ENCODE results near the gene PEAK3.
A peak's percentile ranks its signal among the peaks of the same experiment; 100 is the strongest.

The PEAK3 gene

DNA sequence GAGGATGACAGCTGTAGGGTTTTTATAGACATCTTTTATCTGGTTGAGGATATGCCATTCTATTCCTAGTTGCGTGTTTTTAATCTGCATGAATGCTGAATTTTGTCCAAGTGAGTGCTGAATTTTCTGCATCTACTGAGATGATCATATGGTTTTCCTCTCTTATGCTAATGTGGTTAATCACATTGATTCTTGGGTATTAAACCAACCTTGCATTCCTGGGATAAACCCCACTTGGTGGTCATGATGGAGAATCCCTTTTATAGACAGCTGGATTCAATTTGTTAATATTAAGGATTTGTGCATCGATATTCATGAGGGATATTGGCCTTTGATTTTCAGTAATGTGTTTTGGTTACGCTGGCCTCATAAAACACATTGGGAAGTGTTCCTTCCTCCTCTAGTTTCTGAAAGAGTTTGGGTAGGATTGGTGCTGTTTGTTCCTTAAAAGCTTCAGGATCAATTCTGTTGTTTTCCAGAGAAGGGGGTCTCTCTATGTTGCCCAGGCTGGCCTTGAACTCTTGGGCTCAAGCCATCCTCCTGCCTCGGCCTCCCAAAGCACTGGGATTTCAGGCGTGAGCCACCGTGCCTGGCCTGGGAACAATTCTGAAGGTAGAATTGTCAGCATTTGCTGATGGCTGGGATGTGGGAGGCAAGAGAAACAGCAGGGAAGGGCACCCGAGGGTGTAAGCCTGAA, 33.3 kb upstream of the PEAK3 start:
- no peak for DNase-seq

- DNase-seq = peak; percentile 90
Measured at GRCh38 chr19:2312820-2313501, 31.0 kb upstream of the PEAK3 start.

DNA sequence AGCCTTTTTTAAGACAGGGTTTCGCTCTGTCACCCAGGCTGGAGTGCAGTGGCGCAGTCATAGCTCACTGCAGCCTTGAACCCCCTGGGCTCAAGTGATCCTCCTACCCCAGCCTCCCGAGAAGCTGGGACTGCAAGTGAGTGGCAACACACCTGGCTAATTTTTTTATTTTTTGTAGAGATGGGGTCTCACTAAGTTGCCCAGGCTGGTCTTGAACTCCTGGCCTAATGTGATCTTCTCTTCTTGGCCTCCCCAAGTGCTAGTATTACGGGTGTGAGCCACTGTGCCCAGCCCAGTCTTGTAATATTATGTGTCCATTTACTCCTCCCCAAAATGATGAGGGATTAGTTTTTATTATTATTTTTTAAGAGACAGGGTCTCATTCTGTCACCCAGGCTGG, 29.1 kb upstream of the PEAK3 start:
- no peak for DNase-seq

DNA sequence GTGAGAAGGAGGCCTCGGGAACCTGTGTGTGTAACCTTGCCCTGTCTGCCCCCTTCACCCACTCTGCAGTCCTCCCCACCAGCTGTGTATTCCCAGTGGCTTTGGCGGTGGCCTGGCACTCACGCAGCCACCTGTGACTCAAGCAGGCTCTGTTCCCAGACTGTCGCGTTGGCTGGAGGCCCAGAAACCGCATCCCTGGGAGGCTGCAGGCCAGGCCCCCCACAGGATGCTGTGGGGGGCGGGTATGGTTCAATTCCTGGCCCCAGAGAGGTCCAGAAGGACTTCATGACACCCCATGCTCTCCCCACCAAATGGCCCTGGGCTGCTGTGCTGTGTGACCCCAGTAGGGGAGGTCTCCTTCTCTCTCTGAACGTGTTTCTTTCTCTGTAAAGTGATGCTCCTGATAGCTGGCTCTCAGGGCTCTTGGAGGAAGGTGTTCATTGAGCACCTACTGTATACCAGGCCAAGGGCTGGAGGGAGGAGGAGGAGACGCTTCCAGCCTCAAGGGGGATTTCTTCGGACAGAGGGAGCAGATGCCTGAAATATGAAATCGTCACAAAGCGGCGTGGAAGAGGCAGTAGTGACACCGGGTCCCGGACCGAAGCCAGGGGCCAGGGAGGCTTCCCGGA, 27.9 kb upstream of the PEAK3 start:
- peak; percentile 72 for DNase-seq

DNA sequence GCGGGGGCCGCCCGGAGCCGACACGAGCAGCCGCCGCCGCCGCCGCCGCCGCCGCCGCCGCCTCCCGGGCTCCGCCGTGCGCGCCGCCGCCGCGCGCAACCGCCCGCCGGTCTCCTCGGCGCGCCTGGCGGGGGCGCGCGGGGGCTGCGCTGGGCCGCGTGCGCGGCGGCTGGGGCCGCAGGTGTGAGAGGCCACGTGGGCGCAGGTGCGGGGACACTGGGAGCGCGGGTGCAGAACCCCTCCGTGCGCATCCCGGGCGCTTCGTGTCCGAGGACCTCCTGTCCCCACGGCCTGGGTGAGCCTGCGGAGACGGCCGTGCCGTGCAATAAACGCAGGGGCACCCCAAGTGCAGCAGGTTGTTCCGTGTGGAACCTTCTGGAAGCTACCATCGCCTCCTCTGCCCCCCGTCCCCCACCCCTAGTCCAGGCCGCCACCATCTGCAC, 26.2 kb upstream of the PEAK3 start, which contains the start of gene LINGO3:
Gene LINGO3, minus strand, starts transcription at position 41 of the 443 bp plus-strand sequence. CDS start 16,378 bp downstream, outside the sequence.
- DNase-seq = peak; percentile 81

GRCh38 chr19:2307518-2308012, 25.6 kb upstream of the PEAK3 start:
- DNase-seq = no peak

GRCh38 chr19:2306971-2307370, 25.0 kb upstream of the PEAK3 start:
- DNase-seq = no peak

DNA sequence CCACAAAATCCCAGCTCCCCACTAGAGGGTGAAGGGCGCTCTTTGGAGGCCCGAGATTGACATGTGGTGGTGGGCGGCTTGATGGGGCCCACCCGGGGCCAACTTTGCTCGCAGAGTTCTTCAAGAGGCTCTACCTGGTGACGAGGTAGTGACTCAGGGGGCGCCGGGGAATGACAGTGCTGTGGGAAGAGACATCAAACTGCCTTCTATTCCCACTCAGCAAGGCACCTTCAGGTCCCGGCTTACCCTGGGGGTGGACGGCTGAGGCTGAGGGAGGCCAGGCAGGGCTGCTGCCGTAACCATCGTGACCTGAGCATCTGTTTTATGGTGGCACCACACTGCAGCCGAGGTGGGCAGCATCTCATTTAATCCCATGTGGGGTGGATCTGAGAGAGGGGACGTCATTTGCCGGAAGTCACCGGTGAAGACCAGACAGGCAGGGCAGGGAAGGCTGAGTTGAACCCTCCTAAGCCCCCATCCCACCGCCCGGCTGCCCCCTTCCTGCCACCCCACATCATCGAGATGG, 24.4 kb upstream of the PEAK3 start:
- no peak for DNase-seq

GRCh38 chr19:2305452-2306280, 23.7 kb upstream of the PEAK3 start:
- peak; percentile 26 for DNase-seq

- DNase-seq = peak; percentile 44
Measured at GRCh38 chr19:2303211-2303798, 21.3 kb upstream of the PEAK3 start.

GRCh38 chr19:2302319-2303210, 20.6 kb upstream of the PEAK3 start:
- peak; percentile 44 for DNase-seq

- DNase-seq = no peak
Measured at GRCh38 chr19:2300533-2300932, 18.6 kb upstream of the PEAK3 start.

- no peak for DNase-seq
Measured at GRCh38 chr19:2296141-2296540, 14.2 kb upstream of the PEAK3 start.

- peak; percentile 58 for DNase-seq
Measured at GRCh38 chr19:2294687-2295335, 12.8 kb upstream of the PEAK3 start.

DNA sequence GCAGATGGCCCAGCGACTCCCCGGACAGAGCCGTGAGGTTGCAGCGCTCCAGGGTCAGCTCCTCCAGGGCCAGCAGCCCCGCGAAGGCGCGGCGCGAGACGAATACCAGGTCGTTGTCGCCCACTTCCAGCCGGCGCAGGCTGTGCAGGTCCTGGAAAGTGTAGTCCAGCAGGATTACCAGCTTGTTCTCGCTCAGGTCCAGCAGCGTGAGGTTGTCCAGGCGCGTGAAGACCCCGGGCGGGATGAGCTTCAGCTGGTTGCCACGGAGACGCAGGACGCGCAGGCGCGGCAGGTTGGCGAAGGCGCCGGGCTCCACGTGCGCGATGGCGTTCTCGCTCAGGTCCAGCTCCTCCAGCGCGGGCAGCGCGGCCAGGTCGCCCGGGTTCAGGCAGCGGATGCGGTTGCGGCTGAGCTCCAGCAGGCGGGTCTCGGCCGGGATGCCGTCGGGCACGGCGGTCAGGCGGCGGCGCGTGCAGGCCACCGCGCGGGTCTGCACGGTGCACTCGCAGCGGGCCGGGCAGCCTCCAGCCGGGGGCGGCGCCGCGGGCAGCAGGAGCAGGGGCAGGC, 9.3 kb upstream of the PEAK3 start:
- DNase-seq = peak; percentile 90

DNA sequence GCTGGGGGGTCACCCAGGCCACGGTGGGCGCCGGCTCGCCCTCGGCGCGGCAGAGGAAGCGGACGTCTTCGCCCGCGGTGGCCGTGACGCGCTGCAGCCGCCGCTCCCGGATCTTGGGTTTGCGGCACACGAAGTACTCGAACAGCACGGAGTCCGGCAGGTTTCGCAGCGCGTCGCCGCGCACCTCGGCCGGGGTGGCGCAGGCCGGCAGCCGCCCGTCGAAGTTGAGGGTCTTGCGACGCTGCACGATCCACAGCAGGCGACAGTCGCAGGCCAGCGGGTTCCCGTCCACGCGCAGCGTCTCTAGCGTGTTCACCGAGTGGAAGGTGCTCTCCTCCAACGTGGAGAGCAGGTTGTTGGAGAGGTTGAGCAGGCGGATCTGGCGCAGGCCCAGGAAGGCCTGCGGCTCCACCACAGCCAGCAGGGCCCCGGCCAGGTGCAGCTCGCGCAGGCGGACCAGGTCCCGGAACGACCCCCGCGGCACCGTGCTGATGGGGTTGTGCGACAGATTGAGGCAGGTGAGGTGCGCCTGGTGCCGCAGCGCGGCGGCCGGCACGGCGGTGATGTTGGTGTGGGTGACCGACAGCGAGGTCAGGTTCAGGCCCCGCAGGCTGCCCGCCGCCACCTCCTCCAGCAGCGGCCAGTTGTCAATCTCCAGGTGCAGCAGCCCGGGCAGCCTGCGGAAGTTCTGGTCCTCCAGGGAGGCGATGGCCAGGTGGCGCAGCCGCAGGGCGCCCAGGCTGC, 8.6 kb upstream of the PEAK3 start:
- DNase-seq = peak; percentile 90

- peak; percentile 62 for DNase-seq
Measured at GRCh38 chr19:2289714-2290435, 7.9 kb upstream of the PEAK3 start.

DNA sequence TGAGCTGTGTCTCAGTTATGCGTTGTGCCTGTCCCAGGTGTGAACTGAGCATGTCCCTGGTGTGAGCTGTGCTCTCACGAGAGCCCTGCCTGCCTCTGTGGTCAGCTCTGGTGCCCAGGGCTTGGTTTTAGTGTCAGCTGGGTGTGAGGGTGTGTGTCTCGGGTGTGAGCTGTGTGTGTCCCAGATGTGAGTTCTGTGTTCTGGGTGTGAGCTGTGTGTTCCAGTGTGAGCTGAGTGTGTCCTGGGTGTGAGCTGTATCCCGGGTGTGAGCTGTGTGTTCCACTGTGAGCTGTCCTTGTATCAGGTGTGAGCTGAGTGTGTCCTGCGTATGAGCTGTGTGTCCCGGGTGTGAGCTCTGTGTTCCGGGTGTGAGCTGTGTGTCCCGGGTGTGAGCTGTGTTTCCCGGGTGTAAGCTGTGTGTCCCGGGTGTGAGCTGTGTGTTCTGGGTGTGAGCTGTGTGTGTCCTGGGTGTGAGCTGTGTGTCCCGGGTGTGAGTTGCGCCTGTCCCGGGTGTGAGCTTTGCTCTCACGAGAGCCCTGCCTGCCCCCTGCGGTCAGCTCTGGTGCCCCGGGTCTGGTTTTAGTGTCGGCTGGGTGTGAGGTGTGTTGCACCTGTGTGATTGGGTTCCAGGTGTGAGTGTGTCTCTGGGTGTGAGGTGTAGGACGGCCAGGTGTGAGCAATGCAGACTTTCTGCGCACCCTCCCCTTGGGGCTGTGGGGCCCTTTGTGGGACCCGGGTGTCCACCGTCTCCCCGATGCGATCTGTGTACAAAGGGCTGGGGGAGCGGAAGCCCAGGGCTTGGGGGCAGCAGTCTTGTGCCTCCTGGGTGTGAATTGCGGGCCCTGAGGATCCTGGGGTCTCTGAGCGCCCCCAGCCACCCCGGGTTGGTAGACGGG, 7.1 kb upstream of the PEAK3 start:
- DNase-seq = no peak
